NCI-H2029 (cell line): ENCODE results near the gene P2RY13.

Experiments
- DNase-seq: peaks from one replicate; lab custom pipeline; 2025; lab: John Stamatoyannopoulos, UW

P2RY13 gene

DNA sequence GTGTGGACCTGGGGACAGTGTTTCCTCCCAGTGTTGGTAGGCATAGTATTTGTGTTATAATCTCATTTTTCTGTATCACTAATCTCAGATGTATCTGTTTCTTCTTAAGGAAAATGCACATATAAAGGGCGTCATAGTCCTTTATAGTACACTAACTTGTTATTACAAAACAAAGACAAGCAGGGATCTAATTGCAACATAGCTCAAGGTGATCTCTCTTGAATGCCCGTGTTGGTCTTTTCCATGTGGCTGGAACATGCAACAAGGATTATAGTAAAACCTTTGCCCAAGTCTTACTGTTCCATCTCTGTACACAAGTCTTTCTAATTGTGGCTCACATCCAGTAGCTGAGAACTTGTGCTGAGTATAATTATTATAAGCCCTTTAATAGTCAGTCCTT is 9.2 kb downstream of the P2RY13 start:
- DNase-seq, result no peak

DNA sequence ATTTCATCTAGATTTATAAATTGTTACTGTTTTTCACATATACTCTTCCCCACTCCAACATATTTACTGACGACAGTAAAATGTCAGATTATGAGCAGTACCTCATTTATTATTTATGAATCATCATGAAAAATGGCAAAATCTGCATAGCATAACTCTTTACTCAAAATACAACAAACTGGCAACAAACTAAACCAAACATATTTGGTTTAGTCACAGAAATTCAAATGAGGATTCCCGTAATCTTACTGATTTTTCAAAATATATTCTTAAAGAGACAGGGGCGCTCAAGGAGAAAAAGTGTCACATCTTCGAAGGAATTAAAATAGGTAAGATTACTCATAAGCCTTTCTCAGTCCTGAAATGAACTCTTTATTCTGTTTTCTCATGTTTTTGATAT is 9.7 kb downstream of the P2RY13 start:
- DNase-seq, result no peak

DNA sequence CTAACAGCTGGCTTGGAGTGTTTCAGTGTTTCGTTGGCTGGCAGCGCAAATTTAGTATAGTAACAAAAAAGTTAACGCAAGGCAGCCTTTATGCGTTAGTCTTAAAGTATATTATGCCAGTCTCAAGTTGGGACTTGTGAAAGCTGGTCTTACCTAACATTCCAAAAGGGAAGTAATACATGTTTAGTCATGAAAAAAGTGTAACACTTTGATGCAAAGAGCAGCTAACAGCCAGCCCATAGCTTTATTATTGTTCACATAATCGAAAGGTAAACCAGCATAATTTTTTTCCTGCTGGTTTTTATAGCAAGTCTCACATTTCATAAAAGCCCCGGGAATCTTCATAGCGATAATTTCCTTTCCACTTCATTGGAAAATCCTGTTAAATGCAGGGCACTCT is 10.4 kb downstream of the P2RY13 start:
- DNase-seq, result no peak

DNA sequence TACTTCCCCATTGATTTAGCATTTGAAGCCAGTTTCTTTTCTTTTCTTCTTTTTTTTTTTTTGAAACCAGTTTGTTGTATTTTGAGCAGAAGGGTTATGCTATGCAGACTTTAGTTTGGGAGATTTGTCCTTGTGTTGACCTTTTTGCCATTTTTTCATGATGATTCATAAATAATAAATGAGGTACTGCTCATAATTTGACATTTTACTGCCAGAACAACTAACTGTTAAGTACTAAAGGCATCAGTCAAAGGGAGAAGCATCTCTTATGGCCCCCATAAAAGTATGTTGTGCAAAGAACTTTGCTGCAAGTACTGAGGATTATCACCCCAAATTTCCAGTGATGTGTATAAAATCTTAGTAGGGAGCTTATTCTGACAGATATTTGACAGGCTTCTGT is 11.0 kb downstream of the P2RY13 start:
- DNase-seq, result no peak

DNA sequence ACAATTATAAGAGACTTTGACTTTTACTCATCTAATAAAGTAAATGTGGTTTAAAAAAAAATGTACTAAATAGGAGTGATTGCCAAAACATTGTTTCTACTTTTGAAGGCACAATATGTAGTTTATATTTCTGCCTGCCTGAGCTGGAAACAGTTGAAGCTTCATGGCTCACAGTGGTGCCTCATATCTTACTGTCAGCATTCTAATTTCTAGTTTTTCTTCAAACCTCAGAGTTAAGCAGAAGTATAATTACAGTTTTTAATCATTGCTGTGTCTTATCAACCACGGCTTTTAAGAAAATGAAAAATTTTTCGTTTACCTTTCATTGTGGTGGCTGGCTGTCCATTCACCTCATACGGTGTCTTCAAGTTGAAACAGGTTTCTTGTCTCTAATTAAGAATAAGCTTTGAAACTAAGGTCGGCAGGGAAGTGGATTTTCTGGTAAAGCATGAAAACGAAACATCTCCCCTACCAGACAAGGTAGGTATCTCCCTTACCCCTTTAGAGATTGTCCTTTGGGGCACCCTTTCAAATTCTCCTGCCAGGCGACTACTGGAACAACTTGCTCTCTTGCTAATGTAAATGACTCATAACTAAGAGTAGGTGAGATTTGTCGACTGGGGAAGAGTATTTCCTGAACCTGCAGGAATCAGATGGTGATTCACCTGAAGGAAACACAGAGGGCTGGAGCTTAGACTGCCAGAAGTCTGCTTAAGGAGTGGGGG is 12.9 kb downstream of the P2RY13 start, which contains the start of gene GPR87:
Gene GPR87, minus strand, starts transcription at position 554 of the 725 bp plus-strand sequence. CDS start 16,720 bp downstream, outside the sequence.
- DNase-seq, result no peak

DNA sequence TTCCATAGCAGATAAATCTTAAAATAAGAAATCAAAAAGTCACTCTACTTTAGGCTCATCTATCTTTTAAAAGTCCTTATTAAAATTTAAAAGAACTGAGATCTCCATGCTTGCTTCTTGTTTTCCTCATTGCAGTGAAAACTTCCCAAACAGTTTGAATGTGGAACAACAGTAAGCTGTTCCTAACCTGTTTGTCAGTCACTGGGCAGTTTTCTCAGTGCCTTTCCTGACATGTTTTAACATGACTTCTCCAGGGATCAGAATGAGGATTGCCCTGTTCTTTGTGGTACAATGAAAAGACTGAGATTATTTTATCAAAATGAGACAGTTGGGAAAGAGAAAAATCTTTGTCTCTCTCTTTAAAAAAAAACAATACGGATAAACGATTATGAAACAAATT is 13.5 kb downstream of the P2RY13 start:
- DNase-seq, result no peak

DNA sequence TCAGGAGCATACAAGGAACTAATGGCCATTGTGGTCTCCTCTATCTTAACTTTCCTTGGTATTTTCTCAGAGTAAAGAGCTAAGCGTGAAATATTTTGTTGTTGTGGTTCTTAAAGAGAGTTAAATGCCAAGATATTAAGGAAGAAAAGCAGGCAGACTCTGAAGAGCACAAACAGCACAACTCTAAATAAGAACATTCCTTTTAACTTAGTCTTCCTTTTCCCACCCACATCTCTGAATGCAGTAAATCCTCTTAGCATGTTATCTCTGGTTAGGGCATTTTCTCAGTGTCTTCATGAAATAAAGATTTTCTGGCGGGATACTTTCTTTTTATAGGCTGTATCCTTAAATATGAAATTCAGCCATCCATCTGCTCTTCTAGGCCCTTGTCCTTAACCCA is 14.2 kb downstream of the P2RY13 start:
- DNase-seq, result no peak

DNA sequence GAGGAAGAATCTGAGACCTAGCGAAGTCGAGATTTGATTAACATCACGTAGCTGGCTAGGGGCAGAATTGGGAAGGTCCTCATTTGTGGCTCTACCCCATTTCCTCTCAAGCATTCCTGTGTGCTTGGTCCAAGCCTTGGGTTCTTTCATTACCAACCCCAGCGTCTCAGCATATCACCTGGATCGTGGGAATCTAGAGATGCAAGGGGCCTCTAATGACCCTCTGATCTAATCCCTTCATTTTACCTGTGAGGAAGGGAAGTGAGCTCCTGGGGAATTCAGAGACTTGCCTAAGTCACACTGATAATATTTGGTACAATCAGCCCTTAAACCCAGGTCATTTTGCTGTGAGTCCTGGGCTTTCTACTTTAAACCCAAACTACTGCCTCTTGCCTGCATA is 14.8 kb downstream of the P2RY13 start:
- DNase-seq, result no peak

DNA sequence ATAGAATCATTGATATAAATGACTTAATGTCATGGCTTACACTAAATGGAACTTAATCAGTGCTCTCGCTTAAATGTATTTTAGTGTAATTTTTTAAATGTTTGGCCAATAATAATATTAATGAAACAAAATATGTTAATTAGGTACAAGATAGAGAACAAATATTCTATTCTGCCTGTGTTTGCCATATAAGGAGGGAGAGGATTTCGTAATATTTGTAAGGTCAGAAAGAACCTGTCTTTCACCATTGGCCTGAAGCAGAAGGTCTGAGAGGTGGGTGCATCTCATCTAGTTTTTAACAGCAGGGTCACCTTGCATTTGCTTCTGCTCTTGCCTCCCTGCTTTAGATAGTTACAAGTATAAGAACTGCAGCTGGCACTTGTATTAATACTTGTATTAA is 15.2 kb downstream of the P2RY13 start:
- DNase-seq, result no peak

DNA sequence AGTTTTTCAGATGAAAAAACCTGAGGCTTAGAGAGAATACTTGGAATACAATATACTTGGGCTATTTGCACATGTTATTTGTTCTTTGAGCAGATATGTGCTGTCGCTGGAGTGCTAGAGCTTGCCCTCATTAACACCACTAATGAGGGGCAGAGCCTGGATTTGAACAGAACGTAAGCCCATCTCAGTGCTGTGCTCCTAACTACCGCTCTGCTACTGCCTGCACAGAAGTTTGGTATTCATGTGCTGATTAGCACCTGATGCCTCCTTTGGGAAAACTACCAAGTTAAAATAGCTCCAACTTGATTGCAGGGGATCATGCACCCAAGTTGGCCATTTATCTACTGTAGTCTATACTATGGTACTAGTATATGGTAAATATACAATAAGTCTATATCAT is 16.4 kb downstream of the P2RY13 start:
- no peak for DNase-seq

DNA sequence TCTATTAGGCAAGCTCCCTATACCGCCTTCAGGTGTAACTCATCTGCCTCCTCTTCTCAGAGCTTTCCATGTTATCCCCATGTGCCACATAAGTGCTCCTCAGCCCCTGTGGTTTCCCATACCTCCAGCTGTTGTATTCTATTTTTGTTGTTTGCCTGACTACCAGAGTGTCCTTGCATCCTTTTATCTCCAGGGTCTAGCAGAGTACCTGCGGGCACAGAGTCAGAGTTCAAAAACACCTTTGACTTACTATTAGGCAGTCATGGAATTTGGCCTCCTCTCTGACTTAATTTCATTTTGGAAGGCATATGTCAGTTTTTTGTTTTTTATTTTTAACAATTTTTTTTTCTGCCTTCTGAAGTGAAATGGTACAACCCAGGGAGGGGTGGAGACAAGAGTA is 19.8 kb downstream of the P2RY13 start:
- no peak for DNase-seq

DNA sequence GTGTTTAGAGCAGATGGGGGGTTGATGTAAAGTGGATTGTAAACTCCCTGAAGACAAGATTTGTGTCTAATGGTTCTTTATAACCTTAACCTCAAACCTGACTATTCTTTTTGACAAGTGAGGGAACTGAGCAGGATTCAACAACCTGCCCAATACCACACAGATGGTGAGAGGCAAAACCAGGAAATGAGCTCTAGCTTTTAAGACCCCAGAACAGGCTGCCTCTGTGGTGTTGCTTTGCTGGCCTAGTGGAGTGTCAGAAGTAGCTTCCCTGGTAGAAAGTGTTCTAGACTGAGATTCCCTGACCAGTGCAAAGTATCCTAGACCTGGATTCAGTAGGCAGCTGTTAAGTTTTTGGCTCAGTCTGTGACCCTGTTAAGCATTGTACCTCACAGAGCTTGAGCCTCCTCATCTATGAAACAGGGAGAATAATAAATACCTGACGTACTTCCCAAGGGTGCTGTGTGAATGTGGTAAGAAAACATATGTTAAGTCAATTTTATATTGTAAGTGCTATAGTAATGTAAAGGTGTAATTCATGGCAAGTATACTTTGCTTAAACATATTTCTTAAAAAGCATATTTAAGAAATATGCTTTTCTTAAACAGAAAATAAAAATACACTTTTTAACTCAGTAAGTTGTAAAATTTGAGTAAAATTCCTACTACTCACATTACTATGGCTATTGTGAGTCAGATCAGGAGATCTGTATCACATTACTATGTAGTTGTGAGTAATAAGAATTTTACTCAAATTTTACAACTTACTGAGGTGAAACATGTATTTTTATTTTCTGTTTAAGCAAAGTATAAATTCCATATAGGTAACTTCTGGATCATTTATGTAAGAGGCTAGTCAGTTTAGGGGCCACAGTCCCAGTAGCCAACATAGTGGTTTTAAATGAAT is 21.5 kb downstream of the P2RY13 start:
- no peak for DNase-seq

DNA sequence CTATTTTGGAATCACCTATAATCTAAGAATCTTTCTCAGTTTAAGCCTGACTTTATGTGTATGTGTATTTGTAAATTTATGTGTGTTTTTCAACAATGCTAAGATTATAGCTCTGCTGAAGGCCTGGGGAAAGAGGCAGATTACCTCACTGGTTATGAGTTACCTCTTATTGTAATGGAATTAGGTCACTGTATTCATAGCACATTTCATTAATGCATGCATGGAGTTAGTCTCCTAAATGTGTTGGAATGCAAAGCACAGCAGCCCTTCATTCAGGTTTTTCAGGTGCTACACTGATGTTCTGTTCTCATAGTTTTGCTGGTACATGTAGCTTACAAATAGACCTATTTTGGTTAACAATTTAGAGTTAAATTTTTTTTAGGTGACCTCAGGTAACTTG is 22.2 kb downstream of the P2RY13 start:
- no peak for DNase-seq

DNA sequence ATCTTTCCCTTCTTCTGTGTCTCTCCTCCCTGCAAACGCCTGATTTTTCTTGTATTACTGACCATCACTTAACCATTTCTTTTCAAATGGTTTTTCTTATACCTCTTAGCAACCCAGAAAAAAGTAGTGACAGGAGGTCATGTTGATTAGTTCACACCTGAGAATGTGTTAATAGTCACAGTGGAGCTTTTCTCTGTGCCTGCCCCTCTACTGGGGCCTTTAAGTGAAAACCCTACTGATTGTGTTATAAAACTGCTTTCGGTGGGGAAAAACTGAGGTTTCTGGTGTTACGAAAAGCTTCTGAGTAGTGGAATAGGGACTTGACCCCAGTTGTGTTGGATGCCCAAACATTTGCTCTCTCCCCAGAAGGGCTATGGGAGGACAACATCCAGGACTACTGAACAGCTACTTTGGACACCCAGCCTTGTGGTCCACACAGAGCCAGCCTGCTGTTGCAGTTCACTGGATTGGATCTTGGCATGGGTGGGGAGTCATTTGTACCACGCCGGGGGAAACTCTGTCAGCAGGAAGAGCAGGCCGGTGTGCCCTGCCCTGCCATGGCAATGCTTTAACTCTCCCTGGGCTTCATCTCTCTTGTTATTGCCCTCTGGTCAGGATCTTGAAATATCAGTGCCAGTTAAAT is 23.1 kb downstream of the P2RY13 start:
- no peak for DNase-seq

DNA sequence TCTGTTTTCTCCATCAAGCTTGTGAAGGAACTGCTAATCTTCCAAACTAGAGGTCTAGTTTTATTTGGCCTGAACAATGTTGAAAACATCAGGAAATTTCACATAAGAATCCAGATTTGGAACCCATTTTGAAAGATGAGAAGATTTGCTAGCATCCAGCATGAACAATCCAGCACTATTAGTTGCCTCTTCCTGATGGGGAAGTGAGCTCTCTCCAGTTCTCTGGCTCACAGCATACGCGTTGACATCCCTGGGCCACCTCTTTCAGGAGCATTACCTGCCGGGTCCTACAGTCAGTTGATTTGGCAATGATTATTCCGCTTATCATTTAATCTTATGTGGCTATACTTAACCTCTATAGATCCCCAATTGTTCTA is 23.6 kb downstream of the P2RY13 start:
- DNase-seq, result no peak

DNA sequence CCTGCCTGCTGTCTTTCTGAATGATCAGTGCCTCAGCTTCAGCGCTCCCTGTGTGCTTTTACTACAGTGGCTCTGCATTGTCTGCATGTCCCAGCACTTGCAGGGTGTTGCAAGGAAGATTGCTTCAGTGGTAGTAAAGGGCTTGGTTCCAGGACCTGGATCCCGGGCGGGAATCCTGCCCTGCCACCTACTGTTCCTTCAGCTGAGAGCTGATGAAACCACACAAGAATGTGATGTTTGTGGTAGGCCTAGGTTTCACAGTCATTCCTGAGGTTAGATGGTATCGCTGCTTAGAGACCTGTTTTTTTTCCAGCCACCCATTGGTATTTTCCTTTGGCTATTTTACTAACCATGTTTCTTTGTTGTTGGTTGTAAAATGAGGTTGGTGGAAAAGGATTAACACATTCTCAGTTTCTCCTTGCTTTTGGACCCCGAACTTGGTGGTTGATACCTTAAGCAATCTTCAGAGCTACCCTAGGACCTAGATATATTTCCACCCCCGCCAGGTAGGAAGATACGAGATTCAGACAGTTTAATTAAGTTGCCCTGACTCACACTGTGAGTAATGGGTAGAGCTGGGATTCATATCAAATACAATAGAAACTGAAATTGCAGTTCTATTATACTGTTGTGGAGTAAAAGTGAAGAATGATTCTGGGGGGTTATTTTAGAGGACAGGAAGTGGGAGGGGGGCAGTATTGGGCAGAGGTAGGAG is 24.1 kb downstream of the P2RY13 start:
- DNase-seq, result no peak

DNA sequence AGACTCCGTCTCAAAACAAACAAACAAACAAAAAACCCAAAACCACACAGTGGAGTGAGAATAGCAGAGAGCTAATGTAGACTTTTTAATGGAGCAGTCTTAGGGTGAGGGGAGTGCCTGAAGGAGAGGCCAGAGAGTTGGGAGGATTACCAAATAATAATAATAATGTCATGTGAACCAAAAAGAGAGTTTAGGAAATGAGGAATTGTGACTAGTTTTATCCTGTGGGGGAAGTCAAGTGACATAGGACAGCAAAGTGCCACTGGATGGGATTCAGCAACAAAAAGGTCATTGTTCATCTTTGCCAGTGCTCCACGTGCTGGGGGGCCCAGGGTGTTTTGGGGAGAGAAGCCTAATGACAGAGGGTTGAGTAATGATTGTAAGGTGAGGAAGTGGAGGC is 25.6 kb downstream of the P2RY13 start:
- DNase-seq, result no peak

DNA sequence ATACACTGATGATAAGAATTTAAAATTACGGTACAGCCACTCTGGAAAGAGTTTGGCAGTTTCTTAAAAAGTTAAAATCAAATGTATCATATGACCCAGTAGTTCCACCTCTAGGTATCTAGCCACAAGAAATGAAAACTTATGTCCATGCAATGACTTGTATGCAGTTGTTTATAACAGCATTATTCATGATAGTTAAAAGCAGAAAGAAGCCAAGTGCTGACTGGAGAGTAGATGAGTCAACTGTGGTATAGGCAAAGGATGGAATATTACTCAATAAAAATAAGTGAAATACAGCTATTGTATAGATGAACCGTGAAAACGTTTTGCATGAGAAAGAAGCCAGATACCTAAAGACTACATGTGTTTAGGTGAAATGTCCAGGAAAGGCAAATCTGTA is 27.6 kb downstream of the P2RY13 start:
- DNase-seq, result no peak

DNA sequence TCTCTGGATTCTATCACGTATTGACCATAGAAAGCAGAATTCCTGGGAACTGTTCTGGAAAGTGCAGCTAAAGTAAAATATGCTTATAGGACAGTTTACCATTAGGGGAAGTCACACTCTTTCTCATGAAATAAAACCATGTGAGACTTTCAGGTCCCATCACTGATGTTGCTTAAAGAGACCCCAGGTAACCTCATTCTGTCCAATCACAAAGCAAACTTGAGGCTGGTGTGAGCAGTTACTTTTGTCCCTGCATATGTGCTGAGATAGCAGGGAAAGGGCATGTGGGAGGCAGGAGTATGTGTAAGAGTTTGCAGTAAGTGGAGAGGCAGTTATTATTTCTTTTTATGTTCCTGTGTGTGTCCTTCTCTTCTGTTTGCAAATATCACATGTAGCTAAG is 28.8 kb downstream of the P2RY13 start:
- no peak for DNase-seq

DNA sequence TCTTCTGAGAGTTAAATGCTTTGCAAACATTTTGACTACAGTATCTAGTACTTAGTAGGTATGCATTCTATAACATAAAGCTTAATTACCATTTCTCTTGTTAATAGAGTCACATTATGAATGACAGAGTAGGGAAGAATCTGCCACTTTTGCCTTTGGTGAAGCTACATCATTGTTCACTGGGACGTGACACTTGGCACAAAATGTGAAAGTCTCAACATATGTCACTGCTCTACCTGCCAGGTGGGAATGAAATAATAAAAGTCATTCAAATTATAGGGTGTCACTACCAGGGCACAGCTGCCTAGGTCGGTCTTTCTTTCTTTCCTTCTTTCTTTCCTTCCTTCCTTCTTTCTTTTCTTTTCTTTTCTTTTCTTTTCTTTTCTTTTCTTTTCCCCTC is 30.3 kb downstream of the P2RY13 start:
- DNase-seq, result no peak

DNA sequence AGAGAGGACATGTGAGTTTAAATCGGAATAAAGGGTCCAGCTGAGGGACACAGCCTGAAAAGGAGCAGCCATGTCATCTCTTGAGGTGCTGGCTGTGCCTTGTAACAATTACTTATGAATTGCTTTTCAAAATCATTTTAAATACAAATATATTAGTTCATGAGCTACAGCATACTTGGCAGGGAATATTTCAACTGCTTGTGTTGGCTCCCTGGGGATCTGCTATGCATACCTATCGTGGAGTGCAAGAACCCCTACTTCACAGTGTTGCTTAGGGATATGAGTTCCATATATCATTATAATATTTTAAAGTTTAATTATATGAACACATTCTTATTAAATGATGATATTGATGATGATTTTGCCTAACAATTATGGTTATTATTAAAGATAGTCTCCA is 31.9 kb downstream of the P2RY13 start:
- no peak for DNase-seq

DNA sequence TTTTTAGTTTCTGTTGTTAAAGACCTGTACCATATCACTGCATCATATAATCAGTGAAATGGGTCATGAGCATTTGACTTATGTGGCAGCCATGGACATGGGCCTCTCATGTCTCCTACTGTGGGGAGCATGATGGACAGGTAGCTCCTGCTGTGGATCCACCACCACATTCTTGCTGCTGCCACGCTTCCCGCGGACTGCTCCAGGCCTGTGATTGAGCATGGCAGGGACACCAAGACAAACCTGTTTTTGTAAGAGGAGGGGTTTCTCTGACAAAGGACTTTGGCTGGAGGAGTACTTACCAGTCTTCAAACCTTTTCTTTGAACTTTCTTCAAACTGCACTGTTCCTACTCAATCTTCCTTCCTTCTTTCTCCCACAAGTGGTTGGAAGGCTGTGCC is 33.1 kb downstream of the P2RY13 start:
- DNase-seq, result no peak
